K562 (cell line): Measurements from ENCODE around the gene IGSF9. TPM values are rescaled to one million over a fixed set of nuclear protein-coding genes. Genes with fewer than 3 reads are reported as not detected.

Experiments used
- BMI1 ChIP-seq: fragments of 150-350 bp; IDR thresholded peaks from 2 replicates; pipeline ENCODE4 v1.6.1; 2014; ENCODE audit warnings: low read length
- EP300 ChIP-seq: IDR thresholded peaks from 2 replicates; pipeline ENCODE4 v1.6.1; 2012; ENCODE audit warnings: low read length, improper control_type of control experiment
- MGA ChIP-seq: fragments of 450-650 bp; IDR thresholded peaks from 2 replicates; pipeline ENCODE4 v1.6.1; 2016; ENCODE audit warnings: mild to moderate bottlenecking, moderate library complexity
- NFIC ChIP-seq: fragments of 450-650 bp; IDR thresholded peaks from 2 replicates; pipeline ENCODE4 v1.6.1; 2017; ENCODE audit warnings: mild to moderate bottlenecking, inconsistent platforms
- ZBTB8A ChIP-seq: fragments of 450-650 bp; IDR thresholded peaks from 2 replicates; pipeline ENCODE4 v1.6.1; 2018; ENCODE audit warnings: mild to moderate bottlenecking, moderate library complexity; ENCODE audit not compliant: partially characterized antibody
- ZC3H4 ChIP-seq: sonication (generic); formaldehyde crosslinking; IDR thresholded peaks from 2 replicates; pipeline ENCODE4 v1.9.0; 2021; ENCODE audit warnings: missing genetic modification reagents, borderline replicate concordance
- ZNF133 ChIP-seq: fragments of 250-450 bp; sonication (Bioruptor Pico); IDR thresholded peaks from 2 replicates; pipeline ENCODE4 v1.4.0; 2020; ENCODE audit warnings: mild to moderate bottlenecking
- ZNF583 ChIP-seq: fragments of 250-450 bp; sonication (Bioruptor Pico); IDR thresholded peaks from 2 replicates; pipeline ENCODE4 v1.4.0; 2020
- polyA plus RNA-seq, 8 experiments: library from polyadenylated mRNA; depleted of rRNA in 4 of 8; stranded (reverse) in 5 of 8; unstranded in 3 of 8; fragments of >200 nt; fragmentation: Nextera tagmentation in 2 of 8; fragmentation: Illumina TruSeq in 1 of 8; extraction: Ambion mirVana in 2 of 8; extraction: Trizol in 1 of 8; gene quantifications; 2 replicates each; pipeline versions ENCODE4 v1.2.1 to v1.2.3, GENCODE V29; 2011 to 2014; ENCODE audit warnings: inconsistent platforms in 1 of 8, missing spikeins in 1 of 8
- total RNA-seq, 7 experiments: library from RNA; depleted of rRNA in 6 of 7; stranded (reverse); fragments of >200 nt in 6 of 7; fragmentation: Illumina TruSeq in 2 of 7; extraction: Trizol in 2 of 7; gene quantifications; 2 replicates each; pipeline versions ENCODE4 v1.2.1 to v1.2.3, GENCODE V29; 2011 to 2021; ENCODE audit warnings: low replicate concordance in 1 of 7
- TF ChIP-seq, protein P1 (sequence below): IDR thresholded peaks from 2 replicates; pipeline ENCODE4 v1.6.1; 2012; ENCODE audit warnings: low read depth, low read length, improper control_type of control experiment, borderline replicate concordance
- TF ChIP-seq, protein P2 (sequence below), 2 experiments: IDR thresholded peaks; 2 replicates each; pipeline ENCODE4 v1.6.1; 2012; ENCODE audit warnings: improper control_type of control experiment in 2 of 2, low read depth in 2 of 2, low read length in 2 of 2, borderline replicate concordance in 1 of 2

The IGSF9 gene
- total and polyA plus RNA-seq, 9 of the 15 experiments (the other 6 are each of a cell fraction or from before 2014, with no cell fraction given), result 0.03 to 0.29 (median 0.07) TPM; not detected in 1

DNA sequence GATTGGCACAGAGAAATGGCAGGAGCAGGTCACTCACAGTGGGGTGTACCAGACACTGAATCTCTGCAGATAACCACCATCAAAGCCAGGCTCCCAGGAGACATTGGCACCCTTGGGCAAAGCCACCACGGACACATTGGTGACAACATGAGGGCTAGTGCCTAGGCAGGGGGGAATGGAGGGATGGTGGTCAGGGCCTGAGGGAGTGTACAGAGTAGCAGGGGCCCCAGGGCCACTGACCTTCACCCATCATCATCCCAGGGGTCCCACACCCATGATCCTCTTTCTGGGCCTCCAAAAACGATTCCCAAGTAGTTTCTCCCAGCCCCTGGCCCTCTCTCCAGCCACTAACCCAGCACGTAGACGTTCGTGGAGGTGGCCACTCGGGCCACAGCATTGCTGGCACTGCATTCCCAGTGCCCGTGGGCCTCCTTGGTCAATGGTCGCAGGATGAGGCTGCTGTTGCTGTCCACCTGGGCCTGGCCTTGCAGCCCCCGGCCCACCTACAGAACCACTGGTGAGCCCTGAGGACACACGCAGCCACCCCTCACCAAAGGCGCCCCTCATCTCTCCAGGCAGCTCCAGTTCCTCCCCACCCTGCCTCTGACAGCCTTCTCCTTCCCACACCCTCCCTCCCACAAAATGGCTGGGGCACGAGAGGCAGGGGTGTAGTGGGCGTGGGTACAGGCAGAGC lies 14.2 kb downstream of the IGSF9 start (continued):
- TF ChIP-seq MGA, result no peak
- TF ChIP-seq BMI1, result no peak
- TF ChIP-seq NFIC, result no peak
- TF ChIP-seq, protein P1, sequence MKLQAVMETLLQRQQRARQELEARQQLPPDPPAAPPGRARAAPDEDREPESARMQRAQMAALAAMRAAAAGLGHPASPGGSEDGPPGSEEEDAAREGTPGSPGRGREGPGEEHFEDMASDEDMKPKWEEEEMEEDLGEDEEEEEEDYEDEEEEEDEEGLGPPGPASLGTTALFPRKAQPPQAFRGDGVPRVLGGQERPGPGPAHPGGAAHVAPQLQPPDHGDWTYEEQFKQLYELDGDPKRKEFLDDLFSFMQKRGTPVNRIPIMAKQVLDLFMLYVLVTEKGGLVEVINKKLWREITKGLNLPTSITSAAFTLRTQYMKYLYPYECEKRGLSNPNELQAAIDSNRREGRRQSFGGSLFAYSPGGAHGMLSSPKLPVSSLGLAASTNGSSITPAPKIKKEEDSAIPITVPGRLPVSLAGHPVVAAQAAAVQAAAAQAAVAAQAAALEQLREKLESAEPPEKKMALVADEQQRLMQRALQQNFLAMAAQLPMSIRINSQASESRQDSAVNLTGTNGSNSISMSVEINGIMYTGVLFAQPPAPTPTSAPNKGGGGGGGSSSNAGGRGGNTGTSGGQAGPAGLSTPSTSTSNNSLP, result no peak
- TF ChIP-seq, protein P2, sequence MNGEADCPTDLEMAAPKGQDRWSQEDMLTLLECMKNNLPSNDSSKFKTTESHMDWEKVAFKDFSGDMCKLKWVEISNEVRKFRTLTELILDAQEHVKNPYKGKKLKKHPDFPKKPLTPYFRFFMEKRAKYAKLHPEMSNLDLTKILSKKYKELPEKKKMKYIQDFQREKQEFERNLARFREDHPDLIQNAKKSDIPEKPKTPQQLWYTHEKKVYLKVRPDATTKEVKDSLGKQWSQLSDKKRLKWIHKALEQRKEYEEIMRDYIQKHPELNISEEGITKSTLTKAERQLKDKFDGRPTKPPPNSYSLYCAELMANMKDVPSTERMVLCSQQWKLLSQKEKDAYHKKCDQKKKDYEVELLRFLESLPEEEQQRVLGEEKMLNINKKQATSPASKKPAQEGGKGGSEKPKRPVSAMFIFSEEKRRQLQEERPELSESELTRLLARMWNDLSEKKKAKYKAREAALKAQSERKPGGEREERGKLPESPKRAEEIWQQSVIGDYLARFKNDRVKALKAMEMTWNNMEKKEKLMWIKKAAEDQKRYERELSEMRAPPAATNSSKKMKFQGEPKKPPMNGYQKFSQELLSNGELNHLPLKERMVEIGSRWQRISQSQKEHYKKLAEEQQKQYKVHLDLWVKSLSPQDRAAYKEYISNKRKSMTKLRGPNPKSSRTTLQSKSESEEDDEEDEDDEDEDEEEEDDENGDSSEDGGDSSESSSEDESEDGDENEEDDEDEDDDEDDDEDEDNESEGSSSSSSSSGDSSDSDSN (IDR thresholded peaks at IDR 0.05; ENCODE audit: borderline replicate concordance in 1 of 2, low read depth in 2 of 2, low read length in 2 of 2), result no peak
- TF ChIP-seq ZC3H4 (CRISPR knock-in tag), result no peak
- TF ChIP-seq ZNF583 (CRISPR knock-in tag), result no peak
- no peak for TF ChIP-seq ZBTB8A
- no peak for TF ChIP-seq EP300
- no peak for TF ChIP-seq ZNF133
